ENCODE measurements around the gene NRIP1. TPM values are rescaled to one million over a fixed set of nuclear protein-coding genes. Genes with fewer than 3 reads are reported as not detected.

Gene NRIP1
- total and polyA plus RNA-seq, 2 donors (not counting 1 experiment from before 2014, with no cell fraction given) = 3.3 to 32.1 TPM

GRCh38 chr21:14918527-14918926 is 146.3 kb downstream of the NRIP1 start:
- Histone ChIP-seq H3K4me2 (replicated peaks; ENCODE audit: low read depth, low read length, poor library complexity, severe bottlenecking) (no peak overlapping the region), H3K27me3 (replicated peaks in 1 of 4; ENCODE audit: control extremely low read depth in 1 of 4, control insufficient read depth in 3 of 4, insufficient read depth in 4 of 4, low read length in 3 of 4) (no peaks in the 10 kb centered on the region), H4K20me1 (ENCODE audit: control insufficient read depth, insufficient read depth, low read length, poor library complexity, severe bottlenecking) (no peaks in the 10 kb centered on the region), H2AFZ (ENCODE audit: insufficient read depth, low read depth, low read length, poor library complexity, severe bottlenecking) (no peak overlapping the region), H3K4me1 (ENCODE audit: control insufficient read depth in 2 of 2, insufficient read depth in 2 of 2, low read length in 2 of 2) (no peaks in the 10 kb centered on the region), H3K9ac (ENCODE audit: low read length) (no peak overlapping the region), H3K79me2 (ENCODE audit: control insufficient read depth, insufficient read depth, low read length) (no peaks in the 10 kb centered on the region), H3K9me3 (ENCODE audit: control extremely low read depth in 1 of 3, control insufficient read depth in 2 of 3, insufficient read depth in 1 of 3, low read length in 2 of 3) (no peaks in the 10 kb centered on the region), H3K27ac (ENCODE audit: low read length in 2 of 2) (no peak overlapping the region), H3K36me3 (replicated peaks in 1 of 2; ENCODE audit: control extremely low read depth in 1 of 2, control insufficient read depth in 1 of 2, extremely low read depth in 1 of 2, insufficient read depth in 2 of 2, low read length in 1 of 2) (no peaks in the 10 kb centered on the region), H3K4me3 (ENCODE audit: control extremely low read depth in 1 of 5, extremely low read depth in 1 of 5, insufficient read depth in 1 of 5, low read depth in 2 of 5, low read length in 4 of 5) (no peak overlapping the region)
- H3K4me1 Mint-ChIP-seq = no peaks in the 10 kb centered on the region
- DNase-seq (no peak), ATAC-seq (ENCODE audit: low read depth) (no peak)
- H3K4me3 Mint-ChIP-seq = no peak overlapping the region
- POLR2A ChIA-PET = no interaction called here
- no peaks in the 10 kb centered on the region for H3K9me3 Mint-ChIP-seq (ENCODE audit: insufficient read depth)
- no peaks in the 10 kb centered on the region for H3K27me3 Mint-ChIP-seq
- WGBS (ENCODE audit: insufficient coverage) = 100% methylated on average over 4 of the region's 5 CpGs
- intact Hi-C loops (cut with micrococcal nuclease) = no loop called here
- TF ChIP-seq CTCF (IDR thresholded peaks at IDR 0.05) = no peak
- TF ChIP-seq EZH2 (IDR thresholded peaks at IDR 0.05; ENCODE audit: borderline replicate concordance, insufficient read depth, low read depth, low read length, poor library complexity, severe bottlenecking) = no peak
- CTCF ChIA-PET = interaction anchor here (1.3 kb wide), 1 partner anchor 29 kb away, joined by 4 read pairs; no protein-coding TSS in a partner anchor
- H3K27ac Mint-ChIP-seq = no peak overlapping the region

- H3K27me3 ChIP-seq (replicated peaks in 1 of 4; ENCODE audit: control extremely low read depth in 1 of 4, control insufficient read depth in 3 of 4, insufficient read depth in 4 of 4, low read length in 3 of 4) = no peaks in the 10 kb centered on the region
- ChIA-PET POLR2A (no interaction called here), CTCF (interaction anchor here (1.3 kb wide), 1 partner anchor 28 kb away, joined by 4 read pairs; no protein-coding TSS in a partner anchor)
- H2AFZ ChIP-seq (ENCODE audit: insufficient read depth, low read depth, low read length, poor library complexity, severe bottlenecking) = no peak overlapping the region
- Mint-ChIP-seq H3K27ac (no peak overlapping the region), H3K4me3 (no peak overlapping the region), H3K4me1 (no peaks in the 10 kb centered on the region), H3K9me3 (ENCODE audit: insufficient read depth) (no peaks in the 10 kb centered on the region), H3K27me3 (no peaks in the 10 kb centered on the region)
- H3K36me3 ChIP-seq (replicated peaks in 1 of 2; ENCODE audit: control extremely low read depth in 1 of 2, control insufficient read depth in 1 of 2, extremely low read depth in 1 of 2, insufficient read depth in 2 of 2, low read length in 1 of 2) = no peaks in the 10 kb centered on the region
- intact Hi-C loops (cut with micrococcal nuclease) = no loop called here
- H3K4me1 ChIP-seq (ENCODE audit: control insufficient read depth in 2 of 2, insufficient read depth in 2 of 2, low read length in 2 of 2) = no peaks in the 10 kb centered on the region
- no peak for DNase-seq
- H3K4me3 ChIP-seq (ENCODE audit: control extremely low read depth in 1 of 5, extremely low read depth in 1 of 5, insufficient read depth in 1 of 5, low read depth in 2 of 5, low read length in 4 of 5) = no peak overlapping the region
- no peak overlapping the region for H3K9ac ChIP-seq (ENCODE audit: low read length)
- no peaks in the 10 kb centered on the region for H3K79me2 ChIP-seq (ENCODE audit: control insufficient read depth, insufficient read depth, low read length)
- H3K9me3 ChIP-seq (ENCODE audit: control extremely low read depth in 1 of 3, control insufficient read depth in 2 of 3, insufficient read depth in 1 of 3, low read length in 2 of 3) = no peaks in the 10 kb centered on the region
- no peak overlapping the region for H3K4me2 ChIP-seq (replicated peaks; ENCODE audit: low read depth, low read length, poor library complexity, severe bottlenecking)
- no peaks in the 10 kb centered on the region for H4K20me1 ChIP-seq (ENCODE audit: control insufficient read depth, insufficient read depth, low read length, poor library complexity, severe bottlenecking)
- no peak overlapping the region for H3K27ac ChIP-seq (ENCODE audit: low read length in 2 of 2)
- no peak for ATAC-seq (ENCODE audit: low read depth)
- no CpG with 5 or more reads among the region's 2 CpGs for WGBS (ENCODE audit: insufficient coverage)
- TF ChIP-seq EZH2 (IDR thresholded peaks at IDR 0.05; ENCODE audit: borderline replicate concordance, insufficient read depth, low read depth, low read length, poor library complexity, severe bottlenecking) (no peak), CTCF (IDR thresholded peaks at IDR 0.05) (no peak)
Observed at GRCh38 chr21:14917762-14918161, 147.0 kb downstream of the NRIP1 start.

All from B cell (primary cell).